Type B pancreatic cell (in vitro differentiated cells): Measurements from ENCODE around the gene FBL. TPM values are rescaled to one million over a fixed set of nuclear protein-coding genes. Genes with fewer than 3 reads are reported as not detected.

ENCODE experiments used
- DNase-seq: peaks from one replicate; pipeline ENCODE4 v3.0.0; 2021; ENCODE audit warnings: mixed read lengths; ENCODE audit not compliant: unreplicated experiment; ENCODE audit errors: extremely low spot score
- H3K27ac Mint-ChIP-seq: 2 replicates; pipeline ENCODE4 v1.8.0; 2021; ENCODE audit warnings: mild to moderate bottlenecking, mixed read lengths
- H3K27me3 Mint-ChIP-seq: 2 replicates; pipeline ENCODE4 v1.8.0; 2021; ENCODE audit warnings: mixed read lengths
- H3K36me3 Mint-ChIP-seq: 2 replicates; pipeline ENCODE4 v1.8.0; 2021; ENCODE audit warnings: mixed read lengths
- H3K4me1 Mint-ChIP-seq: one replicate; pipeline ENCODE4 v1.8.0; 2021; ENCODE audit warnings: mixed read lengths; ENCODE audit not compliant: unreplicated experiment
- H3K4me3 Mint-ChIP-seq: 2 replicates; pipeline ENCODE4 v1.8.0; 2021; ENCODE audit warnings: mild to moderate bottlenecking, mixed read lengths
- H3K9me3 Mint-ChIP-seq: 2 replicates; pipeline ENCODE4 v1.8.0; 2021; ENCODE audit warnings: mixed read lengths
- CTCF ChIP-seq: fragments of 200-600 bp; sonication (generic); conservative IDR thresholded peaks from 2 replicates; pipeline ENCODE4 v1.5.0; 2021; ENCODE audit warnings: antibody characterized with exemption, mild to moderate bottlenecking
- total RNA-seq: library from RNA; stranded (reverse); gene quantifications from 2 replicates; pipeline ENCODE4 v1.2.1, GENCODE V29; 2021; ENCODE audit warnings: low replicate concordance

The FBL gene
- total RNA-seq, 1 donor from 2014 or later = 356 TPM

- Mint-ChIP-seq H3K27me3 (peaks cover 3% of the 10 kb centered on the region), H3K4me1 (peaks cover 3% of the 10 kb centered on the region), H3K4me3 (no peak overlapping the region), H3K9me3 (no peaks in the 10 kb centered on the region), H3K36me3 (no peaks in the 10 kb centered on the region), H3K27ac (no peak overlapping the region)
- no peak for TF ChIP-seq CTCF
- DNase-seq = no peak
Observed at GRCh38 chr19:39807846-39808364, 38.3 kb downstream of the FBL start.

- no peaks in the 10 kb centered on the region for H3K9me3 Mint-ChIP-seq
- H3K36me3 Mint-ChIP-seq = no peaks in the 10 kb centered on the region
- no peak overlapping the region for H3K27ac Mint-ChIP-seq
- peaks cover 7% of the 10 kb centered on the region for H3K4me1 Mint-ChIP-seq
- DNase-seq = no peak
- no peak for TF ChIP-seq CTCF
- H3K27me3 Mint-ChIP-seq = peaks cover 3% of the 10 kb centered on the region
- no peak overlapping the region for H3K4me3 Mint-ChIP-seq
Observed at GRCh38 chr19:39805104-39805503, 41.1 kb downstream of the FBL start.

- H3K9me3 Mint-ChIP-seq = no peaks in the 10 kb centered on the region
- TF ChIP-seq CTCF = no peak
- DNase-seq = no peak
- no peak overlapping the region for H3K27ac Mint-ChIP-seq
- peaks cover 3% of the 10 kb centered on the region for H3K27me3 Mint-ChIP-seq
- no peaks in the 10 kb centered on the region for H3K36me3 Mint-ChIP-seq
- H3K4me1 Mint-ChIP-seq = peaks cover 7% of the 10 kb centered on the region
- H3K4me3 Mint-ChIP-seq = no peak overlapping the region
Observed at GRCh38 chr19:39802958-39803357, 43.2 kb downstream of the FBL start.

GRCh38 chr19:39797083-39797482, 49.1 kb downstream of the FBL start:
- Mint-ChIP-seq H3K36me3 (no peaks in the 10 kb centered on the region), H3K4me1 (peaks cover 4% of the 10 kb centered on the region), H3K27me3 (peaks cover 23% of the 10 kb centered on the region), H3K27ac (no peak overlapping the region), H3K4me3 (no peak overlapping the region), H3K9me3 (no peaks in the 10 kb centered on the region)
- TF ChIP-seq CTCF = no peak
- DNase-seq = no peak

- no peak for DNase-seq
- TF ChIP-seq CTCF = no peak
- no peaks in the 10 kb centered on the region for H3K9me3 Mint-ChIP-seq
Observed at GRCh38 chr19:39796000-39796498, 50.1 kb downstream of the FBL start.

GRCh38 chr19:39795001-39795400, 51.2 kb downstream of the FBL start:
- no peak overlapping the region for H3K4me3 Mint-ChIP-seq
- no peak for TF ChIP-seq CTCF
- H3K9me3 Mint-ChIP-seq = no peaks in the 10 kb centered on the region
- no peak for DNase-seq
- H3K27me3 Mint-ChIP-seq = peaks cover 23% of the 10 kb centered on the region
- H3K36me3 Mint-ChIP-seq = no peaks in the 10 kb centered on the region
- H3K4me1 Mint-ChIP-seq = peaks cover 4% of the 10 kb centered on the region
- H3K27ac Mint-ChIP-seq = no peak overlapping the region

More at GRCh38 chr19:39796000-39796498, 50.1 kb downstream of the FBL start:
- Mint-ChIP-seq H3K4me3 (no peak overlapping the region), H3K4me1 (peaks cover 4% of the 10 kb centered on the region), H3K36me3 (no peaks in the 10 kb centered on the region), H3K27me3 (peaks cover 23% of the 10 kb centered on the region), H3K27ac (no peak overlapping the region)
